Thyroid gland (tissue), 4 donors: ENCODE measurements around the gene PTRH1. TPM values are rescaled to one million over a fixed set of nuclear protein-coding genes. Genes with fewer than 3 reads are reported as not detected.

Source experiments
- DNase-seq, 2 donors: peaks; one replicate each; pipeline ENCODE4 v3.0.0-alpha.2; 2019
- H3K27ac ChIP-seq, 3 donors: fragments of 200-600 bp; sonication (generic); 1 replicate in 2 of 3; 2 replicates in 1 of 3; pipeline ENCODE4 v1.5.1; 2016 to 2019; ENCODE audit warnings: mild to moderate bottlenecking in 1 of 3, moderate library complexity in 1 of 3
- H3K27me3 ChIP-seq: fragments of 200-600 bp; sonication (generic); one replicate; pipeline ENCODE4 v1.5.1; 2019
- H3K36me3 ChIP-seq, 2 donors: fragments of 200-600 bp; sonication (generic); one replicate each; pipeline ENCODE4 v1.5.1; 2016 to 2019
- H3K4me1 ChIP-seq, 2 donors: fragments of 200-600 bp; sonication (generic); one replicate each; pipeline ENCODE4 v1.5.1; 2017 to 2019
- H3K4me3 ChIP-seq, 3 donors: fragments of 200-600 bp; sonication (generic); replicated peaks in 1 of 3; 1 replicate in 2 of 3; 2 replicates in 1 of 3; pipeline ENCODE4 v1.5.1; 2016; ENCODE audit warnings: mild to moderate bottlenecking in 1 of 3
- H3K9me3 ChIP-seq: fragments of 200-600 bp; sonication (generic); one replicate; pipeline ENCODE4 v1.5.1; 2017
- POLR2A ChIP-seq, 2 donors: fragments of 450-650 bp; IDR thresholded peaks; one replicate each; pipeline ENCODE4 v1.6.1; 2017; ENCODE audit warnings: antibody characterized with exemption in 2 of 2, mild to moderate bottlenecking in 2 of 2, moderate library complexity in 1 of 2
- WGBS, 2 donors: methylation state at CpG; one replicate each; pipeline ENCODE4 v1.1.5; 2017; 5-methylcytosine and 5-hydroxymethylcytosine counted together
- intact Hi-C: fragments of 100-400 bp; cut with DNase I; formaldehyde crosslinking; loops from one replicate; pipeline ENCODE4 v1.15.1; 2023
- total RNA-seq, 4 donors: library from RNA; depleted of rRNA; stranded (reverse); fragments of >200 nt; gene quantifications; one replicate each; pipeline ENCODE4 v1.2.3, GENCODE V29; 2016
- TF ChIP-seq, protein P1 (sequence below), 6 experiments: fragments of 200-600 bp in 3 of 6; fragments of 450-650 bp in 3 of 6; sonication (generic) in 3 of 6; IDR thresholded peaks; one replicate each; pipeline ENCODE4 v1.5.1; 2016 to 2019; ENCODE audit warnings: antibody characterized with exemption in 6 of 6, mild to moderate bottlenecking in 2 of 6, inconsistent platforms in 1 of 6, moderate library complexity in 1 of 6

Gene PTRH1
- total RNA-seq, 4 donors from 2014 or later, result 24.1 to 64.3 (median 43.4) TPM

GRCh38 chr9:127721391-127721821 lies 5.9 kb upstream of the PTRH1 start:
- peaks cover 15 to 33% of the 10 kb centered on the region in 2 donors for H3K4me1 ChIP-seq
- intact Hi-C loops, result no loop called here
- WGBS, 2 donors, result 49 to 68% methylated on average over 8 of the region's 11 CpGs
- DNase-seq, result no peak
- no peaks in the 10 kb centered on the region for H3K27me3 ChIP-seq
- no peak overlapping the region for H3K4me3 ChIP-seq
- H3K9me3 ChIP-seq, result no peaks in the 10 kb centered on the region
- no peak overlapping the region for H3K27ac ChIP-seq
- no peaks in the 10 kb centered on the region for H3K36me3 ChIP-seq
- TF ChIP-seq, protein P1, sequence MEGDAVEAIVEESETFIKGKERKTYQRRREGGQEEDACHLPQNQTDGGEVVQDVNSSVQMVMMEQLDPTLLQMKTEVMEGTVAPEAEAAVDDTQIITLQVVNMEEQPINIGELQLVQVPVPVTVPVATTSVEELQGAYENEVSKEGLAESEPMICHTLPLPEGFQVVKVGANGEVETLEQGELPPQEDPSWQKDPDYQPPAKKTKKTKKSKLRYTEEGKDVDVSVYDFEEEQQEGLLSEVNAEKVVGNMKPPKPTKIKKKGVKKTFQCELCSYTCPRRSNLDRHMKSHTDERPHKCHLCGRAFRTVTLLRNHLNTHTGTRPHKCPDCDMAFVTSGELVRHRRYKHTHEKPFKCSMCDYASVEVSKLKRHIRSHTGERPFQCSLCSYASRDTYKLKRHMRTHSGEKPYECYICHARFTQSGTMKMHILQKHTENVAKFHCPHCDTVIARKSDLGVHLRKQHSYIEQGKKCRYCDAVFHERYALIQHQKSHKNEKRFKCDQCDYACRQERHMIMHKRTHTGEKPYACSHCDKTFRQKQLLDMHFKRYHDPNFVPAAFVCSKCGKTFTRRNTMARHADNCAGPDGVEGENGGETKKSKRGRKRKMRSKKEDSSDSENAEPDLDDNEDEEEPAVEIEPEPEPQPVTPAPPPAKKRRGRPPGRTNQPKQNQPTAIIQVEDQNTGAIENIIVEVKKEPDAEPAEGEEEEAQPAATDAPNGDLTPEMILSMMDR (IDR thresholded peaks at IDR 0.05), result no peak
- no peak for TF ChIP-seq POLR2A (IDR thresholded peaks at IDR 0.05)

- no peak for TF ChIP-seq POLR2A (IDR thresholded peaks at IDR 0.05)
- TF ChIP-seq, protein P1 (IDR thresholded peaks at IDR 0.05), result no peak
- Histone ChIP-seq H3K4me3 (no peak overlapping the region), H3K36me3 (no peaks in the 10 kb centered on the region), H3K9me3 (no peaks in the 10 kb centered on the region), H3K27me3 (no peaks in the 10 kb centered on the region), H3K4me1 (peaks cover 20 to 38% of the 10 kb centered on the region in 2 donors), H3K27ac (no peak overlapping the region)
- intact Hi-C loops, result no loop called here
- DNase-seq, result no peak
Observed at GRCh38 chr9:127720865-127721227, 5.4 kb upstream of the PTRH1 start.

GRCh38 chr9:127720031-127720864 lies 4.8 kb upstream of the PTRH1 start:
- Histone ChIP-seq H3K9me3 (no peaks in the 10 kb centered on the region), H3K4me3 (no peak overlapping the region), H3K27me3 (no peaks in the 10 kb centered on the region), H3K36me3 (no peaks in the 10 kb centered on the region), H3K4me1 (peaks cover 20 to 38% of the 10 kb centered on the region in 2 donors), H3K27ac (no peak overlapping the region)
- no peak for DNase-seq
- TF ChIP-seq, protein P1 (IDR thresholded peaks at IDR 0.05), result no peak
- TF ChIP-seq POLR2A (IDR thresholded peaks at IDR 0.05), result no peak
- intact Hi-C loops, result no loop called here
- WGBS, 2 donors, result 83 to 87% methylated on average over 11 to 12 of the region's 12 CpGs

DNA sequence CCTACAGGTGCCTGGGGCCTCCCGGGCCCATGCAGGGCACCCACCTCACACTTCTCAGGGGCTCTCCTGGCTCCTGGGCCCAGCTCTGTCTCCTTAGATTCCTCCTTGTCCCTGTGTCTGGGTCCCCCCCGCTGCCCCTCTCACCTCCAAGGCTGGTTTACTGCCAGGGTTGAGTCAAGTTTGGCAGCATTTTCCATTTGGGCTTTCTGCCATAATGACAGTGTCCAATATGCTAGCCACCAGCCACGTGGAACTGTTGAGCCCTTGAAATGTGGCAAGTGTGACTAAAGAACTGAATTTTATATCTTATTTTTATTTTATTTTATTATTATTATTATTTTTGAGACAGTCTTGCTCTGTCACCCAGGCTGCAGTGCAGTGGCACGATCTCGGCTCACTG lies 2.3 kb upstream of the PTRH1 start:
- Histone ChIP-seq H3K27ac (no peak overlapping the region), H3K36me3 (no peaks in the 10 kb centered on the region), H3K4me3 (no peak overlapping the region), H3K9me3 (no peaks in the 10 kb centered on the region), H3K27me3 (no peaks in the 10 kb centered on the region), H3K4me1 (peaks cover 18 to 33% of the 10 kb centered on the region in 2 donors)
- WGBS, 2 donors, result 62 to 66% methylated on average over 4 to 5 of the region's 5 CpGs
- intact Hi-C loops, result no loop called here
- TF ChIP-seq, protein P1 (IDR thresholded peaks at IDR 0.05), result no peak
- no peak for TF ChIP-seq POLR2A (IDR thresholded peaks at IDR 0.05)
- peak; percentile 60 to 64 for DNase-seq

GRCh38 chr9:127716412-127716811 lies 949 bp upstream of the PTRH1 start:
- intact Hi-C loops, result no loop called here
- Histone ChIP-seq H3K4me3 (peak overlapping the region in 1 of 3 donors; percentile 77), H3K36me3 (no peaks in the 10 kb centered on the region), H3K4me1 (peaks cover 18 to 33% of the 10 kb centered on the region in 2 donors), H3K27me3 (no peaks in the 10 kb centered on the region), H3K27ac (no peak overlapping the region), H3K9me3 (no peaks in the 10 kb centered on the region)
- no peak for TF ChIP-seq POLR2A (IDR thresholded peaks at IDR 0.05)
- TF ChIP-seq, protein P1 (IDR thresholded peaks at IDR 0.05), result no peak
- WGBS, 2 donors, result 62 to 85% methylated on average over 6 to 9 of the region's 9 CpGs
- no peak for DNase-seq
